ENCODE data around the gene LCMT1. TPM values are rescaled to one million over a fixed set of nuclear protein-coding genes. Genes with fewer than 3 reads are reported as not detected.
"Not testable (repeated sequence)": the region's sequence is repeated elsewhere in the genome, so short reads cannot be mapped to it uniquely, and the experiment has no call there.

Gene LCMT1
- total and polyA plus RNA-seq, 8 donors = 23.2 to 35.0 (median 30.2) TPM

DNA sequence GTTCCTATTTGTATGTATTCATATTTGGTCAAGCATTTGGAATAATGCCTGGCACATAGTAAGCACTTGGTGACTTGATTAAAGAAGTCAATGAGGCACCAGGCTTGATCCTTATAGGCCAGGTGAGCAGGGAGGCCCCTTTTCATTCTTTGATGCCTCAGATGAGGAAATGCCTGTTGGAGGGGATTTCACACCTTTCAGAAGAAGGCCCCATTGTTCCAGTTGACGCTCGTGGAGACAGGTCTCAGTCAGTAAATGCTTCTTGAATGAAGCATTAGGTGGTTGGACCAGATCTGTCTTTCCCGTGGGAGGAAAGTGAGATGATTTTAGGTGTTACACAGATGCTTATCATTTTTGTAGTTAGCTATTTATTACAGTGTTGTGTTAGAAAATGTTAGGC lies 13.0 kb downstream of the LCMT1 start:
- 21 to 27% methylated on average over 3 of the region's 3 CpGs for WGBS, 2 donors
- Histone ChIP-seq H3K4me1 (peaks cover 0 to 5% (median 0%) of the 10 kb centered on the region in 3 donors), H3K4me3 (no peak overlapping the region), H3K36me3 (no peaks in the 10 kb centered on the region), H3K27ac (no peak overlapping the region), H3K9me3 (no peaks in the 10 kb centered on the region), H3K27me3 (no peaks in the 10 kb centered on the region)
- intact Hi-C loops (cut with DNase I) = loop anchor here in 2 of 3 donors (10.0 kb wide), 1 partner anchor 100 kb away; no protein-coding TSS in a partner anchor
- FAIRE-seq = no peak
- TF ChIP-seq, protein P1, sequence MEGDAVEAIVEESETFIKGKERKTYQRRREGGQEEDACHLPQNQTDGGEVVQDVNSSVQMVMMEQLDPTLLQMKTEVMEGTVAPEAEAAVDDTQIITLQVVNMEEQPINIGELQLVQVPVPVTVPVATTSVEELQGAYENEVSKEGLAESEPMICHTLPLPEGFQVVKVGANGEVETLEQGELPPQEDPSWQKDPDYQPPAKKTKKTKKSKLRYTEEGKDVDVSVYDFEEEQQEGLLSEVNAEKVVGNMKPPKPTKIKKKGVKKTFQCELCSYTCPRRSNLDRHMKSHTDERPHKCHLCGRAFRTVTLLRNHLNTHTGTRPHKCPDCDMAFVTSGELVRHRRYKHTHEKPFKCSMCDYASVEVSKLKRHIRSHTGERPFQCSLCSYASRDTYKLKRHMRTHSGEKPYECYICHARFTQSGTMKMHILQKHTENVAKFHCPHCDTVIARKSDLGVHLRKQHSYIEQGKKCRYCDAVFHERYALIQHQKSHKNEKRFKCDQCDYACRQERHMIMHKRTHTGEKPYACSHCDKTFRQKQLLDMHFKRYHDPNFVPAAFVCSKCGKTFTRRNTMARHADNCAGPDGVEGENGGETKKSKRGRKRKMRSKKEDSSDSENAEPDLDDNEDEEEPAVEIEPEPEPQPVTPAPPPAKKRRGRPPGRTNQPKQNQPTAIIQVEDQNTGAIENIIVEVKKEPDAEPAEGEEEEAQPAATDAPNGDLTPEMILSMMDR (IDR thresholded peaks at IDR 0.05) = no peak
- DNase-seq = no peak
- ATAC-seq = peak in 1 of 4 donors; percentile 14

DNA sequence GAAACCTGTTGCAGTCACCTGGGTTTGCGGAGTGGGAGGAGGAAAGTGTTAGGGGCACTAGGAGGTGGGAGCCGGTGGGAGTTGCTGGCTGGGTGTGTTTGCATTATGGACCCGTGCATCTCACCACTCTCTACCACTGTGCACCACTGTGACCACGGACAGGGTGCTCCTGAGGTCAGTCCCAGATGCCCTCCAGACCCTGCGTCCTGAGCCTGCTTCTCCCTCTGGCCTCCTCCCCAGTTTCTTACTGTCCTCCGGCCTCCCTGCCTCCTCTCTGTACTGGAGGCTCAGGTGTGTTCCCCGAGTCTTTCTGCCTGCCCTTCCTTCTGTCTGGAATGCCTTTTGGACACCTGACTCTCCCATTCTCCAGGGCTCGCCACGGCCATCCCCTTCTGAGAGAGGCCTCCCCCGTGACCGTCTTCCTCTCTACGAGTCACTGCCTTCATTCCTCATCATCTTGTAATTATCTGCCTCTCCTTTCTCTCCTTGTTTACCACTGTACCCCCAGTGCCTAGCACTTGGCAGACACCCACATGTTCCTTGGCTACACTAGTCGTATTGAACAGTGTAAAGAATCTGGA lies 14.6 kb downstream of the LCMT1 start:
- not testable (repeated sequence) for H3K27me3 ChIP-seq, H3K4me3 ChIP-seq, H3K9me3 ChIP-seq, H3K27ac ChIP-seq, H3K36me3 ChIP-seq, H3K4me1 ChIP-seq, FAIRE-seq
- WGBS, 2 donors = 74 to 78% methylated on average over 13 of the region's 13 CpGs
- peak in 3 of 4 donors; percentile 13 to 51 (median 15) for ATAC-seq
- intact Hi-C loops (cut with DNase I) = loop anchor here in 2 of 3 donors (5.0 to 10.0 kb wide), 2 partner anchors 69 to 99 kb away; no protein-coding TSS in a partner anchor
- DNase-seq = peak in 2 of 6 donors; percentile 26

DNA sequence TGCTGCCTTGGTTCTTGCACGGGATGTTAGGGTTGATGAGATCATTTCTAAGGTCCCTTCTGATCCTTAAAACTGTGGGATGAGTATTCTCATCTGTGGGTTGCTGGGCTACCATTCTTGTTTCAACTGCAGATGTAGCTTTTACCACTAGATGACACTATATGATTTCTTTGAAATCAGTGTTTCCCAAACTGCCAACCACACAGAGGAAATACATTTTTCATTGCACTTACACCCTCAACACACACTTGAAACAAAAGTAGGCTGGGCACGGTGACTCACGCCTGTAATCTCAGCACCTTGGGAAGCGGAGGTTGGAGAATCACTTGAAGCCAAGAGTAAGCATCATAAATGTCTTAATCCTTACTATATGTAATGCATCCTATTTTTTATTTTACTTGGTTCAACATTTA lies 15.3 kb downstream of the LCMT1 start:
- H3K4me1 ChIP-seq = peaks cover 0 to 5% (median 0%) of the 10 kb centered on the region in 3 donors
- H3K27me3 ChIP-seq = no peaks in the 10 kb centered on the region
- TF ChIP-seq, protein P1 (IDR thresholded peaks at IDR 0.05) = peak in 3 of 4 donors; percentile 34 to 53 (median 38)
- ATAC-seq (peak; percentile 91 to 96 (median 93)), FAIRE-seq (no peak), DNase-seq (peak in 3 of 6 donors; percentile 37 to 61 (median 41))
- no peak overlapping the region for H3K4me3 ChIP-seq
- intact Hi-C loops (cut with DNase I) = loop anchor here in 2 of 3 donors (5.0 to 10.0 kb wide), 2 partner anchors 70 to 98 kb away; no protein-coding TSS in a partner anchor
- no peaks in the 10 kb centered on the region for H3K36me3 ChIP-seq
- 27 to 28% methylated on average over 4 of the region's 4 CpGs for WGBS, 2 donors
- H3K27ac ChIP-seq = no peak overlapping the region
- no peaks in the 10 kb centered on the region for H3K9me3 ChIP-seq

DNA sequence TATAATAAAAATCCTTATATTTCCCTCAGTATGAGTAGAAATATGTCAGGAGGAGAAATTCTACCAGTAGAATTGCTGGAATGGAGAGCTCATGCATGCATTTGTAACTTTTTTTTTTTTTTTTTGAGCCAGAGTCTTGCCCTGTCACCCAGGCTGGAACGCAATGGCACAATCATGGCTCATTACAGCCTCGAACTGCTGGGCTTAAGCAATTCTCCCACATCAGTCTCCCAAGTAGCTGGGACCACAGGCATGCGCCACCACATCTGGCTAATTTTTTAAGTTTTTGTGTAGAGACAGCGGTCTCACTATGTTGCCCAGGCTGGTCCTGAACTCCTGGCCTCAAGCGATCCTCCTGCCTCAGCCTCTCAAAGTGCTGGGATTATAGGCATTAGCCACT lies 21.2 kb downstream of the LCMT1 start:
- H3K36me3 ChIP-seq = peaks cover 0 to 13% (median 0%) of the 10 kb centered on the region in 3 donors

DNA sequence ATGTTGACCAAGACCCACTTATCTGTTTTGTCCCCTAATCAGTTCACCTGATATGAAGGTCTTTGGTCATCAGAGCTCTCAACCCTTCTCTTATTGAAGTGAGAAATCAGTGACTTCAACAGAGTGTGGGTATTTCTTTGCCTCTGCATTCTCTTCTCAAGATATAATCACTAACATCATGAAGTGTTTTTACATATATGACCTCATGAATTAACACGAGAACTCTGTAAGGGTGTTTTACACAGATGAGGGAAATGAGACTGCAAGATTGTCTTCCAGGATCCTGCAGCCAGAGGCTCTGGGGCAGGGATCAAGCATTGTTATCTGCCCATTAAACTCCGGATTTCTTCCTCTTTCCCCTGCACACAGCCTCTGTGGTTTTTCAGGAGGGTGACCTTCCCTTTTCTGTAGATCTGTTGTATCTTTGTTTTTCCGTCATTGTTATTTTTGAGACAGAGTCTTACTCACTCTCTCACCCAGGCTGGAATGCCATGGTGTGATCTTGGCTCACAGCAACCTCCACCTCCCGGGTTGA lies 22.7 kb downstream of the LCMT1 start:
- Histone ChIP-seq H3K36me3 (peaks cover 0 to 13% (median 0%) of the 10 kb centered on the region in 3 donors), H3K27ac (no peak overlapping the region), H3K4me1 (no peaks in the 10 kb centered on the region), H3K9me3 (no peaks in the 10 kb centered on the region), H3K27me3 (no peaks in the 10 kb centered on the region), H3K4me3 (no peak overlapping the region)
- intact Hi-C loops (cut with DNase I) = no loop called here
- TF ChIP-seq, protein P1 (IDR thresholded peaks at IDR 0.05) = no peak
- ATAC-seq (peak in 1 of 4 donors; percentile 25), FAIRE-seq (no peak), DNase-seq (no peak)
- WGBS, 2 donors = 87 to 93% methylated on average over 4 of the region's 4 CpGs

More for the DNA sequence above, 21.2 kb downstream of the LCMT1 start:
- DNase-seq; H3K4me3 ChIP-seq; H3K9me3 ChIP-seq; H3K4me1 ChIP-seq; H3K27ac ChIP-seq; H3K27me3 ChIP-seq; FAIRE-seq; ATAC-seq; intact Hi-C loops (cut with DNase I): not testable (repeated sequence)
- WGBS, 2 donors = 97% methylated on average over 5 of the region's 5 CpGs

Data from pancreas (tissue), 10 donors.